ENCODE results near the gene CDKN1C.

DNA sequence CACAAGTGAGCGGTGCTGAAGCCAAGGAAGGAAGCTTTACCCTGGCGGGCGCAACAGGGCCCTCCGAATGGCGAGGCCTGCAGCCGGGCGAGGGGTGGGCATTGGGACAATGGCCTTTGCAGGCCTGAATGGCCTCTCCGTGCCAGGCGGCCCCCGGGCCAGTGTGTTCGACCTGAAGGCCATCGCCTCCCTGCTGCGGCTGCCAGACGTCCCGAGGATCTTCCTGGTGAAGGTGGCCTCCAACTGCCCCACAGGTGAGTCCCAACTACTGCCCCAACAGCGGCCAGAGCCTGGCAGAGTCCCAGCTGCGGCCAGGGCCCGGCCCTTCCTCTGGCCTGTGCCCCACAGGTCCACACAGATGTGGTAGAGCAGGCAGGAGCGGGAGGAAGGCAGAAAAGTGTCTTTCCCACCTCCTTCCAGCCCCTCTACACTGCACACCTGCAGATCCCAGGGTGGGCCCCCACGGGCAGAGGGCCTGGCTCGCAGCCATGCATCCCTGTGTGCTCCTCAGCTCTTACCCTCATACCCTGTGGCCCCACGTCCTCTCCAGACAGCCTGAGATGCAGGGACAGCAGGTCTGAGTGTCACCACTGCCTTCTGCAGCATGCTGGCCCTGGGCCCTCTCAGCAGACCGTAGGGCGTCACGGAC, 32.4 kb upstream of the CDKN1C start:
- no peak for TF ChIP-seq ZNF830 (tag by site-specific recombination; IDR thresholded peaks at IDR 0.05; ENCODE audit: low read depth)
- TF ChIP-seq, protein P1, sequence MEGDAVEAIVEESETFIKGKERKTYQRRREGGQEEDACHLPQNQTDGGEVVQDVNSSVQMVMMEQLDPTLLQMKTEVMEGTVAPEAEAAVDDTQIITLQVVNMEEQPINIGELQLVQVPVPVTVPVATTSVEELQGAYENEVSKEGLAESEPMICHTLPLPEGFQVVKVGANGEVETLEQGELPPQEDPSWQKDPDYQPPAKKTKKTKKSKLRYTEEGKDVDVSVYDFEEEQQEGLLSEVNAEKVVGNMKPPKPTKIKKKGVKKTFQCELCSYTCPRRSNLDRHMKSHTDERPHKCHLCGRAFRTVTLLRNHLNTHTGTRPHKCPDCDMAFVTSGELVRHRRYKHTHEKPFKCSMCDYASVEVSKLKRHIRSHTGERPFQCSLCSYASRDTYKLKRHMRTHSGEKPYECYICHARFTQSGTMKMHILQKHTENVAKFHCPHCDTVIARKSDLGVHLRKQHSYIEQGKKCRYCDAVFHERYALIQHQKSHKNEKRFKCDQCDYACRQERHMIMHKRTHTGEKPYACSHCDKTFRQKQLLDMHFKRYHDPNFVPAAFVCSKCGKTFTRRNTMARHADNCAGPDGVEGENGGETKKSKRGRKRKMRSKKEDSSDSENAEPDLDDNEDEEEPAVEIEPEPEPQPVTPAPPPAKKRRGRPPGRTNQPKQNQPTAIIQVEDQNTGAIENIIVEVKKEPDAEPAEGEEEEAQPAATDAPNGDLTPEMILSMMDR (tag by site-specific recombination; IDR thresholded peaks at IDR 0.05), result no peak
- TF ChIP-seq YY1 (tag by site-specific recombination; IDR thresholded peaks at IDR 0.05), result no peak
- no peak for TF ChIP-seq HOXA7 (CRISPR knock-in tag; IDR thresholded peaks at IDR 0.05; ENCODE audit: borderline replicate concordance)
- TF ChIP-seq, protein P2, sequence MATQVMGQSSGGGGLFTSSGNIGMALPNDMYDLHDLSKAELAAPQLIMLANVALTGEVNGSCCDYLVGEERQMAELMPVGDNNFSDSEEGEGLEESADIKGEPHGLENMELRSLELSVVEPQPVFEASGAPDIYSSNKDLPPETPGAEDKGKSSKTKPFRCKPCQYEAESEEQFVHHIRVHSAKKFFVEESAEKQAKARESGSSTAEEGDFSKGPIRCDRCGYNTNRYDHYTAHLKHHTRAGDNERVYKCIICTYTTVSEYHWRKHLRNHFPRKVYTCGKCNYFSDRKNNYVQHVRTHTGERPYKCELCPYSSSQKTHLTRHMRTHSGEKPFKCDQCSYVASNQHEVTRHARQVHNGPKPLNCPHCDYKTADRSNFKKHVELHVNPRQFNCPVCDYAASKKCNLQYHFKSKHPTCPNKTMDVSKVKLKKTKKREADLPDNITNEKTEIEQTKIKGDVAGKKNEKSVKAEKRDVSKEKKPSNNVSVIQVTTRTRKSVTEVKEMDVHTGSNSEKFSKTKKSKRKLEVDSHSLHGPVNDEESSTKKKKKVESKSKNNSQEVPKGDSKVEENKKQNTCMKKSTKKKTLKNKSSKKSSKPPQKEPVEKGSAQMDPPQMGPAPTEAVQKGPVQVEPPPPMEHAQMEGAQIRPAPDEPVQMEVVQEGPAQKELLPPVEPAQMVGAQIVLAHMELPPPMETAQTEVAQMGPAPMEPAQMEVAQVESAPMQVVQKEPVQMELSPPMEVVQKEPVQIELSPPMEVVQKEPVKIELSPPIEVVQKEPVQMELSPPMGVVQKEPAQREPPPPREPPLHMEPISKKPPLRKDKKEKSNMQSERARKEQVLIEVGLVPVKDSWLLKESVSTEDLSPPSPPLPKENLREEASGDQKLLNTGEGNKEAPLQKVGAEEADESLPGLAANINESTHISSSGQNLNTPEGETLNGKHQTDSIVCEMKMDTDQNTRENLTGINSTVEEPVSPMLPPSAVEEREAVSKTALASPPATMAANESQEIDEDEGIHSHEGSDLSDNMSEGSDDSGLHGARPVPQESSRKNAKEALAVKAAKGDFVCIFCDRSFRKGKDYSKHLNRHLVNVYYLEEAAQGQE (tag by site-specific recombination; IDR thresholded peaks at IDR 0.05), result no peak
- TF ChIP-seq MYNN (tag by site-specific recombination; IDR thresholded peaks at IDR 0.05; ENCODE audit: borderline replicate concordance), result no peak
